HG03025 (cell line): ENCODE results near the gene CXXC1.
"Not testable (repeated sequence)": the region's sequence is repeated elsewhere in the genome, so short reads cannot be mapped to it uniquely, and the experiment has no call there.

Experiments used
- ATAC-seq: cut with Tn5 transposase; IDR thresholded peaks from one replicate; pipeline ENCODE4 v1.9.1; 2021; ENCODE audit warnings: mild to moderate bottlenecking, moderate library complexity; ENCODE audit not compliant: unreplicated experiment, low FRiP score

The CXXC1 gene

DNA sequence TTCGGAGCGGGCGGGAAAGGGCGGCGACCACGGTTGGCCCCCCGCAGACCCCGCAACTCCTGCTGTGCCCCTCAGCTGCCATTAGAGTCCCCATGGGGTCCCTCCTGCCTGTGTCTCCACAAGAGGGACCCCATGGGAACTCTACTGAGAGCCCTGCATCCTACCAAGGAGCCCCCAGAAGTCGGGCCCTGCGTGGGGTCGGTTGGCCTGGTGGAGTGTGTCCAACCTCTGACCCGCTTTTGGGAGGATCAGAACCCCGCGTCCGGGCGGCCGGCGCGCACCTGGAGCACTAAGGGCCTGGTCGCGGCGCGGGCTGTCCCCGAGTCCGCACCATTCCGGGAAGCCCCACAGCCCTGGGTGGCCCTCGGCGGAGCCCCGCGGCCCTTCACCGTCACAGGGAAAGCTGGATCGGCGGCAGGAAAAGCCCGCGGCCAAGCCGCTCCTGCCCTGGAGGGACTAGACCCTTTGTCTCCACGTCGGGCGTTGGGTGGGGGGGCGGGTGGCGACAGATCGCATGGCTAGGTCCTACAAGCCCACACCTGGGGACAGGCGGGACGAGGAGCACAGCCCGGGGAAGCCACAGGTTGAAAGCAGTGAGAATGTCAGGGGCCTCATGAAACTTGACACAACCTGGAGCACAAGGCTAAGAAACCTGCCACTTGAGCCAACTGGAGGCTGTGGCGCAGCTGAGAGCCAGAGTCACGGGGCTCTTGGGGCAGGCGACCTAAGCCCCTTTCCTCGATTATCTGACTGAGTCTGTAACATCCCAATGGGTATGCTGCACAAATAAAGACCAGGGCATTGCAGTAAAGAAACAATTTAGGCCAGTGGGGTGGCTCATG is 11.2 kb upstream of the CXXC1 start:
- ATAC-seq, result no peak

DNA sequence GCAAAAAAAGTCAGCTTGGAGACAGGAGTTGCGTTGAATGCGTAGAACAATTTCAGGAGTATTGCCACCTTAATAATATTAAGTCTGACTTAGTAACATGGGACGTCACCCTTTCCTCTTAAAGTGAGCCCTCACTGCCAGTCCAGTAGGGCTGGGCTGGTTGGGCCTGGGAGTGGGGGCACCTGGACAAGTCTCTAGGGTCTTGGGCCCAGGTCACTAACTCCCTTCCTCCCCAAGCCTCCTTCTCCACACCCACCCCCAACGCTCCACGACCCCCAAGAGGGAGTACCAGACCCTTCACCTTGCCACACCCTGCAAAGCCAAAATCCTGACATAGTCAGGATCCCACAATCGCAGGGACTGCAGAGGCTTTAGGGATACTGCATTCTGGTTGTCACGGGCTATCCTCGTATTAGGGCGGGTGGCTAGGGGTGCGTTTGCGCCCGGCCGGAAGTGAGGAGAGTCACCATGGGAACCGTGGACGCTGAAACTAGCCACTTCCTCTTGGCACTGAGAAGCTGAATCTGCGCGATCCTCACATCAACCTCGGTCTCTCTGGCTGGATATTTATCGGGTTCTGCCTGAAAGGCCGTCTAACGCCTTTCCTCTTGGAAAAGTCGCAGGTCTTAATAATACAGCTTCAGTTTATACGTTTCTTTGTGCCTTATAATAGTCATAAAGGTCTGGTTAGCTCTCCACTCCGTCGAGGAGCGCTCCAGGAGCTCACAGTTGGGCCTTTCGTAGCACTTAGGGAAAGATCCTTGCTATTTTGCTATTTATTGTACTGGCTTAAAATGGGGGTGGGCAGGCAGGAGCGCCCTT is 10.3 kb upstream of the CXXC1 start:
- peak; percentile 99 for ATAC-seq

DNA sequence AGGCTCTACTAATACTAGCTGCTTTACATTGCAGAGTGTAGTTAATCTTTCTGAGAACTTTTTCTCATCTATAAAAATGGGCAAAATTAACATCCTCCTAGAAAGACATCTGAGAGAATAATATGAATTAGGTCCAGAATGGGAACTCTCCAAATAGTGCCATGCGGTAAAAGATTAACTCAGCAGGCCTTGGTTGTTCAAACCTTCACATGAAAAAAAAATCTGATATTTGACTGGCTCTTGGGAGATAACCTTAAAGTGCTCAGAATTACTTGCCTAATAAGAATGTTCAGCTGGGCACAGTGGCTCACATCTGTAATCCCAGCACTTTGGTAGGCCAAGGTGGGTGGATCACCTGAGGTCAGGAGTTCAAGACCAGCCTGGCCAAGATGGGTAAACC is 5.5 kb upstream of the CXXC1 start:
- no peak for ATAC-seq

DNA sequence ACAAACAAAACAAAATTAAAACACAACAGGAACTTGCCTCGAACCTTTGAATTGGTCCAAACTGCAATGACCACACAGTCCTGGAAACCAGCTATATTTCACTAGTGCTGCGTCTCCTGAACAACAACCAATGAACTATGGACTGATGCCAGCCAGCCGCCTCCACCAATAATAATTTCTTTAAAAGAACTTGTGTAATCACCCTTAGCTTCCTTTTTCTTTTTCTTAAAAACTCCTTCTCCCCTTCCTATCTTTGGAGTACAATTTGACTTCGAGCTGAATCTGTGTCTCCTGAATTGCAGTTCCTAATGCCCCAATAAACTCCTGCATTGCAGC is 1.6 kb upstream of the CXXC1 start:
- no peak for ATAC-seq

DNA sequence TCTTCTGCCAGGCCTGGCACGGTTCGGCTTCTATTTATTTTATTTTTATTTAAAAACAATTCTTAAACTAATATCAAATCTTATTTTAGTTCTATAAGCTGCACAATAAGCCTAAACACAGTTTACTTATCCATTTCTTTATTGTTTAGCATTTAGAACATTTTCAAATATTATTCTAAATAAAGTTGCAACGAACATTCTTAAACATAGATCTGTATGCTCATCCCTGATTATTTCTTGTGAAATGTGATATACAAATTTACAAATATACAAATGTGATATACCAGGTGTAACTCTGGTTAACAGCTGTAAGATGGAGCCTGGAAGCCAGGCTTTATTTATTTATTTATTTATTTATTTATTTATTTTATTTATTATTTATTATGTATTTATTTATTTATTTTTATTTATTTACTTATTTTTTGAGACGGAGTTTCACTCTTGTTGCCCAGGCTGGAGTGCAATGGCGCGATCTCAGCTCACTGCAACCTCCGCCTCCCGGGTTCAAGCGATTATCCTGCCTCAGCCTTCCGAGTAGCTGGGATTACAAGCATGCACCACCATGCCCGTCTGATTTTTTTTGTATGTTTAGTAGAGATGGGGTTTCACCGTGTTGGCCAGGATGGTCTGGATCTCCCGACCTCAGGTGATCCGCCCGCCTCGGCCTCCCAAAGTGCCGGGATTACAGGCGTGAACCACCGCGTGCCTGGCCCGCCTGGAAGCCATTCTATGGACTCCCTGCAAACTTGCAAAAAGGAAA is 1.0 kb upstream of the CXXC1 start:
- not testable (repeated sequence) for ATAC-seq

DNA sequence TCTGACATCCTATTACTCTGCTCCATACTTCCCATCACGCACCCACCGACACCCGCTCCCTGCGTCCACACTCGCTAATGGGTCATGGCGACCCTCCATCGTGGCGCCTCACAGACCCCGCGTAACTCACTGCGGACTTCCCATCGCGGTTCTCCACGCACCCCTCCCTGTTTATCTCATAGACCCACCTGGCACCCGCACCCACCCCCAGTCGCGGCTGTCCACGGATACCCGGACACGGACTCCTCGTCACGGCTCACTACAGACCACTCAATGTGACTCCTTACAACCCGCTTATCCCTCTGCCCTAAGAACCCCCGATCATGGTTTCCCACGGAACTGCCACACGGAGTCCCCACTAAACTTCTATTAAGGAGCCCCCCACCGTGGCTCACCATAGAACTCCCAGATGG is 458 bp downstream of the CXXC1 start:
- no peak for ATAC-seq

DNA sequence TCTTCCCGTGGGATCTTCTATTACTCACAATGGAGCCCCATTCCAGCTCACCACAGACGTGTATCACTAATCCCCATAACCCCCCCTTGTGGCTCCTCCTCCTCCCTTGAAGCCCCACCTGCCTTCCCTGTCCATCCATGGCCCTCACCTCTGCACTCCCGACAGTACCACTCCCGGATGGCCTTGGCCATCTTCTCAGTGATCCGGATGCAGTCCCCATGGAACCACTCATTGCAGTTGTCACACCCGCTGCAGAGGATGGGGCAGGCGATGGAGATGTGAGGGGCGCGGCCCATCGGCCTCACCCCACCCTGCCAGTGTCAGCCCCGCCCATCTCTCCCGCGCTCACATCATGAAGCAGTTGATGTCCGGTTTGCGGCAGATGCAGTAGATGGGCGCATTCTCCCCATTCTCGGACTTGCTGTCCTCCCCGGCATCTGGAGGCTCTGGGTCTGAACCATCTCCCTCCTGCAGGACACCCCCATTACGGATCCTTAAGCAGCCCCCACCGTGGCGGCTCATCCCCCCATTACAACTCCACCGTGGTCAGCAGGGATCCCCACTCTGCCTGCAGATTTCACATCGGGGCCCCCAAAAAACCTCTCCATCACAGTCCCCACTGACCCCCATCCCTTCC is 983 bp downstream of the CXXC1 start:
- no peak for ATAC-seq

DNA sequence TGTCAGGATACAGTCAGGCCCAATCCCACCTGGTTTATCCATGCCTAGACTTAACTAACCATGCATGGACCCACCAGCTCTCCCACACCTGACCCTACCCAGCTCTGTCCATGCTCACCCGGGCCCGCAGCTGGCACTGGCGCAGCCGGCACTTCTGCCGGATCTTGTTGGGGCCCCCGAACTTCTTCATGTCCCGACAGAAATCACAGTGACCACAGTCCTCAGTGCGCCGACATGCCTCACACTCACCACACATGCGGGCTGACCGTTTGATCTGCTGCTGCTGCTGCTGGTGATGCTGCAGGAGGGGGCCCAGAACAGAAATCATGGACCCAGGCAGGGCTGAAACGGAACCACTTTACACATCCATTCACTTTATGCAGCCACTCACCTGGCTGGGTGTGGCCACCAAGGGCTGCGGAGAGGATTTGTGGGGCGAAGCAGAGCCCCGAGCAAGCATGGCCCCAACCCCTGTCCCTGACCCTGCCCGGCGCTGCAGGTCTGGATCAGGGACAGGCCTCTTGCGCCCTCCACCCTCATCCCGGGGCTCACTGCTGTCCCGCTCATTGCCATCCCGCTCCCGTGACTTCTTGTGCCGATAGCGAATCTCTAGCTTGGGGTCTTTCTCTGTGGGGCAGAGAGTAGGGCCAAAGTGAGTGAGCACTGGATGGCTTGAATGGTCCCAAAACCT is 1.7 kb downstream of the CXXC1 start:
- no peak for ATAC-seq

DNA sequence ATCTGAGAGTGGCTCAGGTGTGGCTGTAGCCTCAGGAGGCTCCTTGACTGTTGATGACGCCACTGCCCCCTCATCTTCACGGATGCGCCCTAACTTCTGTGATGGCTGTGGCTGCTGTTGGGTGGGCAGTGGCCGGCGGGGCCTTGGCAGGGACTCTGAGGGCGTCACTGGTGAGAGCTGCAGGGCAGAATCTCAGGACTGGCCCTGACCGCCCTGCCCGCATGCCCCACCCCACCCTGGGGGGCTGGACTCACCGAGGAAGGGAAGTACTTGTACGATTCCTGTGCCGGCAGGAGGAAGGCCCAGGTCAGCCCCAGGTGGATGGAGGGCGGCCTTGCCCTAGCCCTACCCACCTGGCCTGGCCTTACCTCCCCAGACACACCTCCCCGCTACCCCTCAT is 2.4 kb downstream of the CXXC1 start:
- no peak for ATAC-seq

DNA sequence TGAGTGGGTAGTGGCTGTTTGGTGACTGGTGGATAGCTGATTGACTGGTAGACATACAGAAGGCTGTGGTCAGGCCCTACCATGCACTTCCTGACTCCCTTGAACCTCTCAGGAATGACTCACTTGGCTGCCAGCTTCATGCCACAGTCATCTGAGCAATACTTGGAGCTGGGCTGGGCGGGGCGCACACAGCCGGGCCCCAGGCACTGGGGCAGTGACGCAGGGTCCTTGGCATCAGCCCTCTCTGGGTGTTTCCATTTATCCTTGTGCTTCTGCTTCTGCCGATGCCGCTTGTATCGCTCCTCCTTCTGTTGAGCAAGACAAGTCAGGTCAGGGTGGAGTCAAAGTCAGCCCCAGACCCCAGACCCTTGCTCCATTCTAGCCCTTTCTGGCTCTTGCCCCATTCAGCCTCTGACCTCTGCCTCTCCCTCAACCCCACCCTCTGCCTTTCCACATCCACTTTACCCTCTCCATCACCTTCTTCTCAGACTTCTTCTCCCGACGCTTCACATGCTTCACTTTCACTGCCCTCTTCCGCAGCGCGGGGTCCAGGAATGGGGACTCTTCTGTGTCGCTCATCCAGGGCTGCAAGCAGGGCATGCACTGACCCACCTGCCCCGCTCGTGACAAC is 3.1 kb downstream of the CXXC1 start:
- no peak for ATAC-seq

DNA sequence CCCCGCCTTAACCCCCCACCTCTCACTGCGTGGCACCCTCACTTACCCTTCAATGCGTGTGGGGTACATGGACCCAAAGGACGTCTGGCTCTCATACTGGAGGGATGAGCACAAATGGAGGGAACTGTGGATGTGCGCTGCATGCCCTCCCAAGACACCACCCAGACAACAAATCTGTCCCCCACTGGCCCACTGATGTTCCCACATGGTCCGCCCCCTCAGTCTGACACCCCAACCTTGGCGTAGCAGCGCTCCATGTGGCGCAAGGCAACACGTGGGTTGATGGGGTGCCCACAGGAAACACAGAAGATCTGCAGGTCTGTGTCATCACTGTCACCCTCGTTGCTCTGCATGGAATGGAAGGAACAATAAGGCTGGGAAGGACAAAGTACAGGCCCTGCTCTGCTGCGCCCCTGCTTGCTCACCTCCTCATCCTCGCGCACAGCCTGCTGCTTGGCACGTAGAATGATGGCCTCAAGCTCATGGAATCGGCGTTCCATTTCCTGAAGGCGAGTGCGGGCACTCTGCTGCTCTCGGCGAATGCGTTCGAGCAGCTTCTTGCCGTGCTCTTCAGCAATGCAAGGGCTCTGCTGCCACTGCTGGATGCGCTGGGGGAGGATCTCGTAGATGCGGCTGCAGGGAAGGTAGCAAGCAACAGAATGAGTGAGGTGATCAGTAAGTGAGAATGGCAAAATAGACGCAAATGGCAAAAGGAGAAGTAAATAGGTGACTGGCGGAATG is 3.9 kb downstream of the CXXC1 start:
- ATAC-seq, result no peak

DNA sequence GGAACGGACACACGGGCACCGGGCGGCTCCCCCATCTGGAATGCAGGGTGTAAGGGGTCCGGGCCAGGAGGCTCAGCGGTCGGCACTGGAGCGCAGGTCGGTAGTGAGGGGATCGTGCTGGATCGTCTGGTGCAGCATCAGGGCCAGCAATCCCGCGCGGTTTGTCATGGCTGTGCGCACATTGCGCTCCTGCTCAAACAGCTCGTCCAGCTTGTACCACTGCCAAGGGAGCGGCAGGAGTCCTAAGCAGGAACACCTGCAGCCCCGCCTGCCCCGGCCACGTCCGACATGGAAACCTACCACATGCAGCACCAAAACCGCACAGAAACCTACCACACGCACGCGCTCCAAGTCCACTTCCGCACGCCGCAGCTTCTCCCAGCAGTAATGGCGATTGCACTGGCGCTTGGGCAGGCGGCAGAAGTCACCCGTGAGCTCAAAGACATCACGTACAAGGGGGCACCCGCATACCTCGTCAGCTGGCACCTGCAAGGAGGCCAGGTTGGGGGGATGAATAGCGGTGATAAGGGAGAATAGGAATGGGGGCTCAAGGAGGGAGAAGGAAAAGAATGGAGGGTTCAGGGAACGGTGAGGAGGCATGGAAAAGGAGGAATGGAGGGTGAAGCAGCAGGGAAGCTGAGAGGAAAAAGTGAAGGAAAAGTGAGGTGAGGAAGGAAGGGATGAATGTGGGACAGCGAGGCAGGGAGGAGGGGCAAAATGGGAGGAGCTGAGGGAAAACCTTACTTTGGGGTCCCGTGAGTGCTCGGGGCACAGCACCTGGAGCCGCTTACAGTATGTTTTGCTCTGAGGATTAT is 4.8 kb downstream of the CXXC1 start:
- ATAC-seq, result no peak

DNA sequence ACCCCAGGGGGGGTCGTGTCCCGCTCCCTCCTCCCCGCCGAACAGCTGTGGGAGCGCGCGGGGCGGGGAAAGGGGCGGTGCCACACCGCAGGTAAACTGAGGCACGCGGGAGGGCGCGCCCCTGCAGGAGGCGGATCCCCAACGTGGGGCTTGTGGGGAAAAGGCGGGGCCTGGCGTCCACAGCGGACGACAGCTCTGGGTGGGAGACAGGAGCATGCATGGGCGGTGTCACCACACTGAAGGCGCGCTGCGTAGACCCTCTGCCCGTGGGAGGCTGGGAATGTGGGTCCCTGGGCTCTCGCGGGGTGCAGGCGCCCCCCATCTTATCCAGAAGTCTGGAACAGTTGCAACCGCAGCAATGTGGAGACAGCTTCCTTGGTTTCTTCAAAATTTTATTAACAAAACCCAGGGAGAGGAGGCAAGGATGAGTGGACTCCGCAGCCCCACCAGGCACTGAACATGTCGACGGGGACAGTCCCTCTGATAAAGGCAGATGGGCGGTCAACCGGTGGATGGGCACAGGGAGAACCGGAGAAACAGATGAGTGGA is 5.4 kb downstream of the CXXC1 start:
- no peak for ATAC-seq

DNA sequence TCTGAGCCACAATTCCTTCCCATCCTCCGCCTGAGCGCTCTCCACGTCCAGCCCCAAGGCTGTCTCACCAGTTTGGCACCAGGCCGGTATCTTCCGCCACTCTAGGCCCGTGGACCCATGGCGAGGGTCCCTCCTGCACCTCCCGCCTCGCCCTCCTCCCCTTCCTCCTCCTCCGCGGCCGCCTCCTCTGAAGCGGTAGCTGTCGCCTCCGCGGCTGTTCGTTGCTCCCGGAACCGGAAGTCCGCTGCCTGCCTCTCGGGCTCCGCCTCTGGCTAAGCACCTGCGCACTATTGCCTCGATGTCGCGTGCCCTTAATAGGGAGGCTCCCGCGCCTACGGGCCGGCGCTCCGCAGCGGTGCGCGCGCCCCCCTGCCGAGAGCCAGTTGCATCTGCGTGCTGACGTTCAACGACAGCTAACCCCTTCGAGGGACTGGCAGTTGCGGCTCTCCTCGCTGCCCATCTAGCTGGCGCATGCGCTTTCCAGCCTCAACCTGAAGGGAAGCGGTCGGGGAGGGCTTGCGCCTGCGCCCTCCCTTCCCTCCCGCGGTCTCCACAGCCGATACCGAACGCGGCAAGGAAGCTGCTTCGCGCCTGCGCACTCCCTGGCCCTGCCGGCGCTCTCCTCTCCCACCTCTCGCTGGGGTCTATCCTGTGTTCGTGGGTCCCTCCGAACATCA is 6.1 kb downstream of the CXXC1 start, which contains the start of gene MBD1:
TSS of gene MBD1 (minus strand) at position 229 of the 677 bp plus-strand sequence. CDS start 1,531 bp downstream, outside the sequence.
- peak; percentile 86 for ATAC-seq

DNA sequence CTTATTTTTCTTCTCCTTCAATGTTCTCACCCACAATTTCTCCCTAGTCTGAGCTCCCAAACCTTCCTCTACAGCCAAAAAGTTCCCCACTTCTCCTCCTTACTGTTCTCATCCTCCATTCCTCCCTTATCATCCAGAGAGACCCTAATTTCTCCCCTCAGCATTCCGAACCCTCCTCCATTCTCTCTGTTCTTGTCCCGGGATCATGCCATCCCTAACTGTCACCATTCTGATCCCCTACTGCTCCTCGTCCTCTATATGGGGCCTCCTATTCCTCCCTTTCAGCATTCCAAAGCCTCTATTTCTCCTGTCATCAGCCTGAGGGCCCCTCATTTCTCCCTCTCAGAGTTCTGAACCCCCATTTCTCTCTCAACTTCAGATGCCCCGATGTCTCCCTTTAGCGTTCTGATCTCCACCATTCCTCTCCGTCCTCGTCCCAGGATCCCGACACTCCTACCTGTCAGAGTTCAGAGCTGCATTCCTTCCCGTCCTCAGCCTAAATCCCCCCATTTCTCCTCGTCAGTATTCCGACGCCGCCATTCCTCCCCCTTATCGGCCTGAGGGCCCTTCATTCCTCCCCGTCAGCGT is 6.7 kb downstream of the CXXC1 start:
- no peak for ATAC-seq

DNA sequence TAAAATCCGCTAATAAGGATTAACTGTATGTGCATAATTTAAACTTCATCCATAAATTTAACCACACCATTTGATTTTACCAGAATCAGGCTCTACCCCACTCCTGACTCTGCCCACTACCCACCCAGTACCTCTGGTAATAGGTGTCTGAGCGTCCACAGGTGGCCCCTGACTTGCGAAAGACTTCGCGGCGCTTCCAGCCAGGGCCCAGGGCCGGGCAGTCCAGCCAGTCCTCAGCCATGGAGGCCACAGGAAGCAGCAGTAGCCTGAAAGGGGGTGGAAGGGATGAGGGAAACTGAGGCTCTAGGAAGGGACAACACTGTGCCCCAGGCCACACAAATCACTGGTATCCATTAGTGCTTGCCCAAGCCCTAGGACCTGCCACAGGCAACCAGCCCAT is 7.7 kb downstream of the CXXC1 start:
- no peak for ATAC-seq

DNA sequence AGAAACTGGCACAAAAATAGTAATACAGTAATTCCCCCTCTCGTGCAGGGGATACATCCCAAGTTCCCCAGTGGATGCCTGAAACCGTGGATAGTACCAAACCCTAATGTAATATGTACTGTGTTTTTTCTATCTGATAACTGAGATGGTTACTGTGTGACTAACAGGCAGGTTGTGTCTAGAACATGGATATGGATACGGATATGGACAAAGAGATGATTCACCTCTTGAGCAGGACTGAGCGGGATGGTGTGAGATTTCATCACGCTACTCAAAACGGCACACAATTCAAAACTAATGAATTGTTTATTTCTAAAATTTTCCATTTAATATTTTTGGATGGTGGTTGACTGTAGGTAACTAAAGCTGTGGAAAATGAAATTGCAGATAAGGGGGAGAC is 9.6 kb downstream of the CXXC1 start:
- no peak for ATAC-seq
